Skeletal muscle satellite cell (primary cell): Measurements from ENCODE around the gene HEPN1.
A peak's percentile ranks its signal among the peaks of the same experiment; 100 is the strongest.

Experiments
- H3K27me3 ChIP-seq: 2 replicates; pipeline ENCODE4 v1.7.0; 2013; ENCODE audit warnings: low read length; ENCODE audit not compliant: control insufficient read depth, insufficient read depth
- H3K36me3 ChIP-seq: 2 replicates; pipeline ENCODE4 v1.7.0; 2013; ENCODE audit warnings: mild to moderate bottlenecking, control low read depth, low read length; ENCODE audit not compliant: insufficient read depth
- H3K4me1 ChIP-seq: 2 replicates; pipeline ENCODE4 v1.7.0; 2013; ENCODE audit warnings: low read length; ENCODE audit not compliant: control insufficient read depth, insufficient read depth
- H3K4me2 ChIP-seq: 2 replicates; pipeline ENCODE4 v1.7.0; 2013; ENCODE audit warnings: mild to moderate bottlenecking, low read length
- H3K4me3 ChIP-seq: 2 replicates; pipeline ENCODE4 v1.7.0; 2013; ENCODE audit warnings: low read length
- H3K9ac ChIP-seq: 2 replicates; pipeline ENCODE4 v1.7.0; 2013; ENCODE audit warnings: mild to moderate bottlenecking, low read depth, low read length, moderate library complexity
- H3K9me3 ChIP-seq: replicated peaks from 2 replicates; pipeline ENCODE4 v1.7.0; 2013; ENCODE audit warnings: mild to moderate bottlenecking, control low read depth, low read length

The HEPN1 gene

GRCh38 chr11:124877631-124877909 is 41.5 kb upstream of the HEPN1 start:
- peak overlapping the region; percentile 81 for H3K4me3 ChIP-seq
- no peak overlapping the region for H3K9ac ChIP-seq

GRCh38 chr11:124877910-124878758 is 40.9 kb upstream of the HEPN1 start:
- Histone ChIP-seq H3K27me3 (peaks cover 12% of the 10 kb centered on the region), H3K4me1 (peaks cover 13% of the 10 kb centered on the region), H3K36me3 (no peaks in the 10 kb centered on the region), H3K4me3 (no peak overlapping the region), H3K4me2 (peak overlapping the region; percentile 95), H3K9ac (no peak overlapping the region), H3K9me3 (no peaks in the 10 kb centered on the region)

More at GRCh38 chr11:124877631-124877909, 41.5 kb upstream of the HEPN1 start:
- Histone ChIP-seq H3K9me3 (no peaks in the 10 kb centered on the region), H3K4me2 (peak overlapping the region; percentile 95), H3K4me1 (peaks cover 13% of the 10 kb centered on the region), H3K36me3 (no peaks in the 10 kb centered on the region), H3K27me3 (peaks cover 17% of the 10 kb centered on the region)

GRCh38 chr11:124878759-124879492 is 40.1 kb upstream of the HEPN1 start:
- no peak overlapping the region for H3K4me2 ChIP-seq
- peaks cover 3% of the 10 kb centered on the region for H3K36me3 ChIP-seq
- H3K9me3 ChIP-seq = no peaks in the 10 kb centered on the region
- H3K9ac ChIP-seq = no peak overlapping the region
- H3K4me1 ChIP-seq = peaks cover 13% of the 10 kb centered on the region
- H3K27me3 ChIP-seq = peaks cover 5% of the 10 kb centered on the region
- no peak overlapping the region for H3K4me3 ChIP-seq

- Histone ChIP-seq H3K4me1 (peaks cover 13% of the 10 kb centered on the region), H3K36me3 (peaks cover 5% of the 10 kb centered on the region), H3K27me3 (no peaks in the 10 kb centered on the region), H3K4me3 (no peak overlapping the region), H3K9me3 (no peaks in the 10 kb centered on the region), H3K9ac (no peak overlapping the region), H3K4me2 (no peak overlapping the region)
Observed at GRCh38 chr11:124879493-124880289, 39.4 kb upstream of the HEPN1 start.

- no peak overlapping the region for H3K9ac ChIP-seq
- no peak overlapping the region for H3K4me3 ChIP-seq
- H3K9me3 ChIP-seq = no peaks in the 10 kb centered on the region
- H3K4me1 ChIP-seq = peaks cover 13% of the 10 kb centered on the region
- no peak overlapping the region for H3K4me2 ChIP-seq
- no peaks in the 10 kb centered on the region for H3K27me3 ChIP-seq
- H3K36me3 ChIP-seq = peaks cover 5% of the 10 kb centered on the region
Observed at GRCh38 chr11:124880290-124880611, 38.8 kb upstream of the HEPN1 start.

DNA sequence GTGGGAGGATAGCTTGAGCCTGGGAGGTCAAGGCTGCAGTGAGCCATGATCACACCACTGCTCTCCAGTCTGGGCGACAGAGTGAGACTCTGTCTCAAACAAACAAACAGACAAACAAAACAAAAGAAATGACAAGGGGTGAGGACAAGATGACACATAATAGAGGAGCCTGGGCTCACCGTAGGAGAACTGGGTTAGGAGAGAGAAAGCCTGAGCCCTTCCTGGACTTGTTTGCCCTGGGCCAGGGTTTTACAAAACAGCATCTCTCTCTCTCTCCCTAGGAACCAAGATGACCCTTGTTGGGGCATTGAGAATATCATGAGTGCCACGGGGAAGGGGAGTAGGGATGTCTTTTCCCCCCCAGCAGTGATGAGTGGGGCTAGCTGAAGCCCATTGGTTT is 38.1 kb upstream of the HEPN1 start:
- no peak overlapping the region for H3K4me3 ChIP-seq
- no peak overlapping the region for H3K4me2 ChIP-seq
- H3K36me3 ChIP-seq = peaks cover 5% of the 10 kb centered on the region
- H3K9ac ChIP-seq = no peak overlapping the region
- H3K27me3 ChIP-seq = no peaks in the 10 kb centered on the region
- no peaks in the 10 kb centered on the region for H3K9me3 ChIP-seq
- H3K4me1 ChIP-seq = peaks cover 8% of the 10 kb centered on the region

- no peak overlapping the region for H3K9ac ChIP-seq
- no peaks in the 10 kb centered on the region for H3K9me3 ChIP-seq
- H3K4me1 ChIP-seq = no peaks in the 10 kb centered on the region
- H3K27me3 ChIP-seq = no peaks in the 10 kb centered on the region
- no peak overlapping the region for H3K4me2 ChIP-seq
- H3K36me3 ChIP-seq = peaks cover 5% of the 10 kb centered on the region
- no peak overlapping the region for H3K4me3 ChIP-seq
Observed at GRCh38 chr11:124882339-124883071, 36.5 kb upstream of the HEPN1 start.

DNA sequence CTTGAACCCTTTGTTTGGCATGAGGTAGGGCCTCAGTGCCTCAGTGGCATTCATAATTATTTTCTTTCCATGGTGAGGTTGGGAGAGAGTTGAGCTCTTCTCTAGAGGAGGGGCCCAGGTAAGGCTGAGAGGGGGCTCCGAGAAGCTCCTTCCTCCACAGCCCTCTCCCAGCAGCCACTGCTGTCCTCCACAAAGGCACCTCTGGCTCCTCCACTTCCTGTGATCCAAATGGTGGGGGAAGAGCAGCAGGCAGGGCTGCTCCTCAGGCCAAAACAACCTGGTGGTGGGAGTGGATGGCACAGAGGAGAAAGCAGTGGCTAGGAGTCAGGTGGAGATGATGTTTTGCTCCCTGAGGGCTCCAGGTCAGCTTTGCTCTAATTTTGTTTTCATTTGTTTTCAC is 34.7 kb upstream of the HEPN1 start:
- H3K36me3 ChIP-seq = peaks cover 5% of the 10 kb centered on the region
- H3K4me3 ChIP-seq = no peak overlapping the region
- H3K4me2 ChIP-seq = no peak overlapping the region
- H3K9me3 ChIP-seq = no peaks in the 10 kb centered on the region
- no peaks in the 10 kb centered on the region for H3K27me3 ChIP-seq
- H3K9ac ChIP-seq = no peak overlapping the region
- H3K4me1 ChIP-seq = no peaks in the 10 kb centered on the region

- Histone ChIP-seq H3K4me1 (no peaks in the 10 kb centered on the region), H3K9ac (no peak overlapping the region), H3K4me2 (no peak overlapping the region), H3K9me3 (no peaks in the 10 kb centered on the region), H3K4me3 (no peak overlapping the region), H3K27me3 (no peaks in the 10 kb centered on the region), H3K36me3 (peaks cover 5% of the 10 kb centered on the region)
Observed at GRCh38 chr11:124884869-124885479, 34.1 kb upstream of the HEPN1 start.

DNA sequence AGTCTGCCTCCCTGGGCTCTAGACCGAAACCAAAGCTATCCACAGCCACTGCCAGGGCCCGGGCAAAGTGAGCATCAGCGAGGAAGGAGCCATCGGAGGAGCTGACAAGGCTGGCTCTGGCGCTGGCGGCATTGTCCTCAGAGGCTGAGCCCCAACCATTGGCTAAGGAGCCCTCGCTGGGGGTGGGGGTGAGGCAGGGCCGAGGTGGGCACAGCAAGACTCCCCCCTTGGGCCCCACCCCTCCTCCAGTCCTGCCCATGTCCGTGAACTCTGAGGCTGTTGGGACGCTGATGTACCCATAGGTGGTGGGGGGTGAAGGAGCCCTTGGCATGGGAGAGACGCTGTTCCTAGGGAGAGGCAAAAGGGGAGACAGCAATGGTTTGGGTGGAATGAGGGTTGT is 32.6 kb upstream of the HEPN1 start:
- no peak overlapping the region for H3K4me3 ChIP-seq

More for the DNA sequence above, 32.6 kb upstream of the HEPN1 start:
- Histone ChIP-seq H3K4me1 (no peaks in the 10 kb centered on the region), H3K4me2 (no peak overlapping the region), H3K27me3 (no peaks in the 10 kb centered on the region), H3K9me3 (no peaks in the 10 kb centered on the region), H3K36me3 (peaks cover 5% of the 10 kb centered on the region), H3K9ac (no peak overlapping the region)
